ENCODE measurements around the gene PPP1R27.

- TF ChIP-seq CTCF (IDR thresholded peaks at IDR 0.05; ENCODE audit: low read depth, low read length): no peak
- no peak for TF ChIP-seq POLR2A (IDR thresholded peaks at IDR 0.05; ENCODE audit: extremely low read depth, insufficient read length)
- TF ChIP-seq MAX (IDR thresholded peaks at IDR 0.05; ENCODE audit: low read depth, low read length): no peak
These were observed 29.0 kb downstream of the PPP1R27 start for GRCh38 chr17:81805707-81806460.
